ENCODE results near the gene BDKRB1. TPM values are rescaled to one million over a fixed set of nuclear protein-coding genes. Genes with fewer than 3 reads are reported as not detected.

Gene BDKRB1
- total RNA-seq, 4 donors from 2014 or later = 0.63 to 2.4 (median 2.2) TPM; not detected in 1

DNA sequence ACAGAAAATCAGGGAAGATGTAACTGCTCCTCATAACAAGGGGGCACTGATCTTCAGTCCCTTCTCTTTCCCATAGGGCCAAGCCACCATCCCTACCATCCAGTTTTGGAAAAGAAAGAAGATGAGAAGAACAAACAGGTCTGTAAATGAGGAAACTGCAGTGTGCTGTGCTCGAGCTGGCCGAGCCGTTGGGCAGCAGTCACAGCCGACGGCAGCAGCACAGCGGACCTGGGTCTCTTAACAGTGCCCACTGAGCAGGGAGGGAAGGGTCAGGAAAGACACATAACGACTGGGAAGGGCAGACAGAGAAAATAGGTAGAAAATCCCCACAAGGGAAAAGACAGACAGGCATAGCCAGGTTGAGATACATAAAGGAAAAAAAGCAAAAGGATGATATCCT lies 38.2 kb downstream of the BDKRB1 start:
- no peak overlapping the region for H3K4me3 ChIP-seq
- H3K4me1 ChIP-seq = no peaks in the 10 kb centered on the region
- no peak for DNase-seq (ENCODE audit: low spot score in 2 of 2)
- H3K27ac ChIP-seq = no peak overlapping the region
- H3K9me3 ChIP-seq = no peaks in the 10 kb centered on the region
- no peaks in the 10 kb centered on the region for H3K27me3 ChIP-seq
- TF ChIP-seq, protein P1, sequence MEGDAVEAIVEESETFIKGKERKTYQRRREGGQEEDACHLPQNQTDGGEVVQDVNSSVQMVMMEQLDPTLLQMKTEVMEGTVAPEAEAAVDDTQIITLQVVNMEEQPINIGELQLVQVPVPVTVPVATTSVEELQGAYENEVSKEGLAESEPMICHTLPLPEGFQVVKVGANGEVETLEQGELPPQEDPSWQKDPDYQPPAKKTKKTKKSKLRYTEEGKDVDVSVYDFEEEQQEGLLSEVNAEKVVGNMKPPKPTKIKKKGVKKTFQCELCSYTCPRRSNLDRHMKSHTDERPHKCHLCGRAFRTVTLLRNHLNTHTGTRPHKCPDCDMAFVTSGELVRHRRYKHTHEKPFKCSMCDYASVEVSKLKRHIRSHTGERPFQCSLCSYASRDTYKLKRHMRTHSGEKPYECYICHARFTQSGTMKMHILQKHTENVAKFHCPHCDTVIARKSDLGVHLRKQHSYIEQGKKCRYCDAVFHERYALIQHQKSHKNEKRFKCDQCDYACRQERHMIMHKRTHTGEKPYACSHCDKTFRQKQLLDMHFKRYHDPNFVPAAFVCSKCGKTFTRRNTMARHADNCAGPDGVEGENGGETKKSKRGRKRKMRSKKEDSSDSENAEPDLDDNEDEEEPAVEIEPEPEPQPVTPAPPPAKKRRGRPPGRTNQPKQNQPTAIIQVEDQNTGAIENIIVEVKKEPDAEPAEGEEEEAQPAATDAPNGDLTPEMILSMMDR (IDR thresholded peaks at IDR 0.05) = no peak
- TF ChIP-seq POLR2A (IDR thresholded peaks at IDR 0.05) = no peak
- TF ChIP-seq EP300 (IDR thresholded peaks at IDR 0.05) = no peak
- peaks cover 0 to 37% (median 0%) of the 10 kb centered on the region in 3 donors for H3K36me3 ChIP-seq
- 79 to 80% methylated on average over 7 of the region's 7 CpGs for WGBS, 2 donors

DNA sequence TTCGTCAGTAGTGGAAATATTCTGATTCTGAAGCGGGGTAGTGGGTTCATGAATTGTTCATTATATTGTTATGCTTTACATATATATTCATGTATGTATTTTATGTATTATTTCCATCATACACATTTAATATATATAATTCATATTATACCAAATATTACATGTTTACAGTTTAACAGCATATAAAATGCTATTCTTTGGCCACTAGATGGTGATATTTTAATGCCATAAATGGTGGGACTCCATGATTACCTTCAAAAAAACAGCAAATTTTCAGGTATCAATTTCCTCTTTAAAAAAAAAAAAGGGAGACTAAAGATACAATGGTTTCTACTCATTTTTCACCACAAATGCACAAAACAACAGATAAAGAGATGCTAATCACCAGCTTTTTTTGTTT lies 41.0 kb downstream of the BDKRB1 start:
- Histone ChIP-seq H3K9me3 (no peaks in the 10 kb centered on the region), H3K4me3 (no peak overlapping the region), H3K4me1 (peaks cover 0 to 7% (median 0%) of the 10 kb centered on the region in 4 donors), H3K27me3 (no peaks in the 10 kb centered on the region), H3K36me3 (peaks cover 0 to 34% (median 0%) of the 10 kb centered on the region in 3 donors), H3K27ac (no peak overlapping the region)
- TF ChIP-seq, protein P1 (IDR thresholded peaks at IDR 0.05) = peak in 4 of 5 experiments; percentile 22 to 39 (median 30)
- no peak for TF ChIP-seq EP300 (IDR thresholded peaks at IDR 0.05)
- 91 to 95% methylated on average over 2 of the region's 2 CpGs for WGBS, 2 donors
- no peak for DNase-seq (ENCODE audit: low spot score in 2 of 2)

DNA sequence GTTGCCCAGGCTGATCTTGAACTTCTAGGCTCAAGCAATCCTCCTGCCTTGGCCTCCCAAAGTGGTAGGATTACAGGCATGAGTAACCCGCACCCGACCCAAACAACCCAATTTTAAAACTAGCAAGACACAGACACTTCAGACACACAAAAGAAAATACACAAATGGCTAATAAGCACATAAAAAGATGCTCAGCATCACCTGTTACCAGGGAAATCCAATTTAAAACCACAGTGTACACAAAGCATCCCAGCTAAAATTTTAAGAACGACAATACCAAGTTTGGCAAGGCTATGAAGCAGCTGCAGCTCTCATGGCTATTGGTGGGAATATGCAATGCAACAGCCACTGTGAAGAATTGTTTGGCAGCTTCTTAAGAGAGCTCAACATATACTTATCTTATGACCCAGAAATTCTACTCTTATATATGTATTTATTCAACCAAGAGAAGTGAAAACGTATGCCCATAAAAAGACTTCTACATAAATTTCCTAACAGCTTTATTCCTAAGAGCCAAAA lies 42.0 kb downstream of the BDKRB1 start:
- no peaks in the 10 kb centered on the region for H3K27me3 ChIP-seq
- no peak overlapping the region for H3K27ac ChIP-seq
- 93% methylated on average over 4 of the region's 4 CpGs for WGBS, 2 donors
- H3K4me1 ChIP-seq = peaks cover 0 to 7% (median 0%) of the 10 kb centered on the region in 4 donors
- no peaks in the 10 kb centered on the region for H3K9me3 ChIP-seq
- H3K36me3 ChIP-seq = peaks cover 0 to 44% (median 0%) of the 10 kb centered on the region in 3 donors
- no peak for DNase-seq (ENCODE audit: low spot score in 2 of 2)
- TF ChIP-seq, protein P1 (IDR thresholded peaks at IDR 0.05) = no peak
- H3K4me3 ChIP-seq = no peak overlapping the region

GRCh38 chr14:96299441-96299840 lies 43.4 kb downstream of the BDKRB1 start:
- Histone ChIP-seq H3K4me1 (peaks cover 0 to 7% (median 0%) of the 10 kb centered on the region in 4 donors), H3K36me3 (peaks cover 0 to 49% (median 0%) of the 10 kb centered on the region in 3 donors), H3K27ac (no peak overlapping the region), H3K27me3 (no peaks in the 10 kb centered on the region), H3K4me3 (no peak overlapping the region), H3K9me3 (no peaks in the 10 kb centered on the region)
- TF ChIP-seq EP300 (IDR thresholded peaks at IDR 0.05) (no peak), POLR2A (IDR thresholded peaks at IDR 0.05) (no peak)
- TF ChIP-seq, protein P1 (IDR thresholded peaks at IDR 0.05) = no peak
- WGBS, 2 donors = 35 to 45% methylated on average over 3 of the region's 3 CpGs
- no peak for DNase-seq (ENCODE audit: low spot score in 2 of 2)

DNA sequence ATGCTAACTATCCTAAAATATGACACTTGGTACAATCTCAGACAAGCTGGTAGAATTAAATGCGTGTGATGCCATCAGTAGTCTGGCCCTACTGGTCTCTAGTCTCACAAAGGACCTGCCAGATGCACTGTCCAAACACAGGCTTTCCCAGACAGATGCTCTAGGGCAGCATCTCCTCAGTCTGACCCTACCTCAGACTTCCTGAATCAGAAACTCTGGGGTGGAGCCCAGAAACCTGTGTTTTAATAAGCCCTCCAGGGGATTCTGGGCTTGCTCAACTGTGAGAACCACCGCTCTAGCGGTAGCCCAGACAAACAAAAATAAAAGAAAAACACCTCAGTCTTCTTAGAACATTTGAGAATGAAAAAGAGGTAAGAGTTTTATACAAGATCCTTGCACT lies 48.0 kb downstream of the BDKRB1 start:
- no peaks in the 10 kb centered on the region for H3K27me3 ChIP-seq
- H3K4me1 ChIP-seq = peaks cover 0 to 7% (median 0%) of the 10 kb centered on the region in 4 donors
- TF ChIP-seq, protein P1 (IDR thresholded peaks at IDR 0.05) = no peak
- TF ChIP-seq EP300 (IDR thresholded peaks at IDR 0.05) (no peak), POLR2A (IDR thresholded peaks at IDR 0.05) (no peak)
- DNase-seq (ENCODE audit: low spot score in 2 of 2) = no peak
- peaks cover 0 to 77% (median 0%) of the 10 kb centered on the region in 3 donors for H3K36me3 ChIP-seq
- no peaks in the 10 kb centered on the region for H3K9me3 ChIP-seq
- no peak overlapping the region for H3K27ac ChIP-seq
- WGBS, 2 donors = 71 to 72% methylated on average over 3 of the region's 3 CpGs
- H3K4me3 ChIP-seq = no peak overlapping the region

Measured in tibial nerve (tissue), 4 donors.